Erythroblast (primary cell): Measurements from ENCODE around the gene S100A11.

Source experiments
- GATA1 ChIP-seq: IDR thresholded peaks from 2 replicates; pipeline ENCODE4 v1.6.1; 2011; ENCODE audit warnings: low read depth, mild to moderate bottlenecking, control low read depth, low read length, moderate library complexity
- POLR2A ChIP-seq: IDR thresholded peaks from 2 replicates; pipeline ENCODE4 v1.6.1; 2011; ENCODE audit warnings: mild to moderate bottlenecking, low read length

GRCh38 chr1:152018537-152018936, 18.3 kb downstream of the S100A11 start:
- TF ChIP-seq POLR2A (no peak), GATA1 (no peak)
